SK-N-MC (cell line): ENCODE measurements around the gene ACP3.

Source experiments
- EZH2 ChIP-seq: fragments of 200-600 bp; sonication (generic); IDR thresholded peaks from one replicate; pipeline ENCODE4 v1.6.1; 2017; ENCODE audit warnings: antibody characterized with exemption
- FOXP2 ChIP-seq: optimal IDR thresholded peaks from 2 replicates; pipeline ENCODE3; 2011; ENCODE audit warnings: mild to moderate bottlenecking, moderate library complexity; ENCODE audit not compliant: insufficient read depth; ENCODE audit errors: extremely low read length, control extremely low read depth
- POLR2AphosphoS5 ChIP-seq: IDR thresholded peaks from 2 replicates; pipeline ENCODE4 v1.6.1; 2012; ENCODE audit warnings: mild to moderate bottlenecking, low read depth, low read length, borderline replicate concordance

DNA sequence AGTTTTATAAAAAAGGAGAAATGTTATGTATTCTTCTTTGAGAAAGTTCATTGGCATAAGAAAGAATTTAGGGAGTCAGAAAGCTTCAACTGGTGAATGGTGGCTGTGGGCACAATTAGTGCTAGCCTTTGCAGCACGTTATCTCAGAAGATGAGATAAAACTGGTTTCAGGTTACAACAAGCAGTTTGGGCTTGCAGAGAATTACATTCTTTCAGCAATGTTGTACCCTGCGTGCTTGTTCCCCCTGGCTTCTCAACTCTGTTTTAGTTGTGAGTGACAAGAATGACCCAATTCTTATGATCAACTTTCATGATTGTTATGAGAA is 31.6 kb upstream of the ACP3 start:
- TF ChIP-seq POLR2AphosphoS5 (no peak), EZH2 (no peak), FOXP2 (no peak)
